HepG2 (cell line): ENCODE data around the gene ACBD6. TPM values are rescaled to one million over a fixed set of nuclear protein-coding genes. Genes with fewer than 3 reads are reported as not detected.

Source experiments
- ATAC-seq: fragments of 200-7000 bp; cut with Tn5 transposase; 3 replicates; pipeline ENCODE4 v1.9.1; 2020; ENCODE audit warnings: mild to moderate bottlenecking, moderate library complexity
- BruUV-seq: library from RNA; stranded (reverse); fragments of 400-500 nt; replicated peaks from 2 replicates; lab custom pipeline; 2021; lab: Mats Ljungman, UMichigan
- CTCF ChIA-PET: fragments of 300-600 bp; formaldehyde crosslinking; extraction: SDS; loops from one replicate; lab custom pipeline; 2021; ENCODE audit warnings: low total read pairs, inconsistent platforms, low intra/inter-chr PET ratio; lab: Yijun Ruan, JAX
- POLR2A ChIA-PET: fragments of 350-600 bp; sonication (Branson Sonifier 250); formaldehyde crosslinking; loops from one replicate; lab custom pipeline; 2020; ENCODE audit warnings: antibody characterized with exemption, inconsistent platforms; lab: Yijun Ruan, JAX
- DNase-seq: peaks from one replicate; pipeline ENCODE4 v3.0.0-alpha.2; 2015; ENCODE audit warnings: low spot score
- FAIRE-seq: peaks from 3 replicates; lab custom pipeline; 2011; peaks lifted over from hg19 to GRCh38; lab: Jason Lieb, UNC
- H2AFZ ChIP-seq: one replicate; pipeline ENCODE4 v1.6.1; 2011; ENCODE audit warnings: low read length, inconsistent platforms
- H3K27ac ChIP-seq: fragments of 300-600 bp; 3 replicates; pipeline ENCODE4 v1.8.0; 2011; ENCODE audit warnings: mixed run types, mild to moderate bottlenecking, mixed read lengths, low read length, inconsistent platforms; ENCODE audit not compliant: insufficient read depth; ENCODE audit errors: extremely low read length
- H3K27me3 ChIP-seq, 2 experiments: fragments of 200-600 bp in 1 of 2; 2 replicates in 1 of 2; 3 replicates in 1 of 2; pipeline versions ENCODE4 v1.6.0 to v1.8.0; 2011; ENCODE audit warnings: low read length in 2 of 2, mild to moderate bottlenecking in 2 of 2, moderate library complexity in 2 of 2, inconsistent platforms in 1 of 2; ENCODE audit not compliant: insufficient read depth in 2 of 2, control insufficient read depth in 1 of 2
- H3K36me3 ChIP-seq, 2 experiments: fragments of 200-600 bp in 1 of 2; replicated peaks in 1 of 2; 2 replicates in 1 of 2; 3 replicates in 1 of 2; pipeline versions ENCODE4 v1.5.1 to v1.8.0; 2011; ENCODE audit warnings: low read length in 2 of 2, inconsistent platforms in 1 of 2; ENCODE audit not compliant: insufficient read depth in 2 of 2, control insufficient read depth in 1 of 2
- H3K4me1 ChIP-seq: 2 replicates; pipeline ENCODE4 v1.5.1; 2012; ENCODE audit warnings: low read length, inconsistent platforms; ENCODE audit not compliant: insufficient read depth
- H3K4me2 ChIP-seq: 2 replicates; pipeline ENCODE4 v1.6.0; 2011; ENCODE audit warnings: low read depth, low read length, inconsistent platforms
- H3K4me3 ChIP-seq, 3 experiments: fragments of 200-600 bp in 1 of 3; sonication (generic), shearing (Covaris generic) in 1 of 3; replicated peaks in 1 of 3; 2 replicates each; pipeline ENCODE4 v1.5.1; 2011 to 2016; ENCODE audit warnings: low read length in 3 of 3, inconsistent platforms in 2 of 3, low read depth in 2 of 3, mild to moderate bottlenecking in 2 of 3, control low read depth in 1 of 3, mixed read lengths in 1 of 3; ENCODE audit not compliant: insufficient read depth in 1 of 3
- H3K79me2 ChIP-seq: one replicate; pipeline ENCODE4 v1.6.1; 2011; ENCODE audit warnings: low read length, inconsistent platforms; ENCODE audit not compliant: insufficient read depth
- H3K9ac ChIP-seq: 2 replicates; pipeline ENCODE4 v1.6.0; 2011; ENCODE audit warnings: mild to moderate bottlenecking, low read depth, low read length, inconsistent platforms; ENCODE audit not compliant: insufficient read depth
- H3K9me3 ChIP-seq: 2 replicates; pipeline ENCODE4 v1.5.1; 2012; ENCODE audit warnings: mild to moderate bottlenecking, low read length
- H4K20me1 ChIP-seq: 2 replicates; pipeline ENCODE4 v1.6.0; 2011; ENCODE audit warnings: inconsistent platforms, mild to moderate bottlenecking, low read length, moderate library complexity; ENCODE audit not compliant: insufficient read depth
- CBX2 ChIP-seq, 2 experiments: fragments of 200-600 bp in 1 of 2; sonication (generic); formaldehyde crosslinking in 1 of 2; IDR thresholded peaks; 2 replicates each; pipeline versions ENCODE4 v1.7.0 to v1.8.1; 2018 to 2022; ENCODE audit warnings: low read depth in 2 of 2, low read length in 1 of 2, mild to moderate bottlenecking in 1 of 2, missing genetic modification reagents in 1 of 2
- CEBPB ChIP-seq: IDR thresholded peaks from 2 replicates; pipeline ENCODE4 v1.6.1; 2011; ENCODE audit warnings: low read depth, low read length, improper control_type of control experiment, borderline replicate concordance
- CEBPG ChIP-seq: IDR thresholded peaks from 2 replicates; pipeline ENCODE4 v1.6.1; 2016
- MTF1 ChIP-seq: sonication (generic); formaldehyde crosslinking; IDR thresholded peaks from 2 replicates; pipeline ENCODE4 v1.5.0; 2020; ENCODE audit warnings: missing genetic modification reagents
- NAIF1 ChIP-seq: sonication (generic); formaldehyde crosslinking; IDR thresholded peaks from 2 replicates; pipeline ENCODE4 v1.5.0; 2020; ENCODE audit warnings: mild to moderate bottlenecking, missing genetic modification reagents, borderline replicate concordance
- NR2F1 ChIP-seq, 2 experiments: fragments of 450-650 bp in 1 of 2; formaldehyde crosslinking in 1 of 2; IDR thresholded peaks; 2 replicates each; pipeline versions ENCODE4 v1.5.0 to v1.6.1; 2016 to 2020; ENCODE audit warnings: mild to moderate bottlenecking in 1 of 2, missing compliant biosample characterization in 1 of 2, missing genetic modification reagents in 1 of 2, moderate library complexity in 1 of 2
- SRSF4 ChIP-seq: fragments of 200-400 bp; formaldehyde crosslinking; IDR thresholded peaks from one replicate; pipeline ENCODE4 v1.6.1; 2018; ENCODE audit warnings: mild to moderate bottlenecking, low read depth, low read length, moderate library complexity; ENCODE audit not compliant: poor library complexity, severe bottlenecking
- TAF15 ChIP-seq: fragments of 200-400 bp; formaldehyde crosslinking; IDR thresholded peaks from one replicate; pipeline ENCODE4 v1.6.1; 2018; ENCODE audit warnings: mild to moderate bottlenecking, low read depth, low read length; ENCODE audit not compliant: poor library complexity, severe bottlenecking
- TGIF2 ChIP-seq: IDR thresholded peaks from 2 replicates; pipeline ENCODE4 v1.6.1; 2016; ENCODE audit warnings: control low read depth, missing compliant biosample characterization
- in situ Hi-C: cut with HindIII; loops from 2 replicates; pipeline ENCODE4 v1.10.0; 2017; ENCODE audit warnings: low pct_unique_long_range_greater_than_20kb; ENCODE audit not compliant: extremely low pct_ligation_motif_present
- intact Hi-C: fragments of 100-400 bp; cut with micrococcal nuclease; formaldehyde crosslinking; loops from one replicate; pipeline ENCODE4 v1.10.0; 2022; ENCODE audit not compliant: unreplicated experiment
- polyA plus RNA-seq, 8 experiments: library from polyadenylated mRNA; depleted of rRNA in 3 of 8; stranded (reverse) in 7 of 8; unstranded in 1 of 8; fragments of >200 nt; fragmentation: Illumina TruSeq in 4 of 8; extraction: Trizol in 4 of 8; gene quantifications; 2 replicates each; pipeline versions ENCODE4 v1.2.1 to v1.2.3, GENCODE V29; 2011 to 2016; ENCODE audit warnings: low read depth in 4 of 8, missing spikeins in 1 of 8, mixed read lengths in 1 of 8; ENCODE audit not compliant: insufficient read depth in 1 of 8
- total RNA-seq, 5 experiments: library from RNA; depleted of rRNA; stranded (reverse); fragments of >200 nt; fragmentation: Illumina TruSeq; extraction: Trizol; gene quantifications; 2 replicates each; pipeline ENCODE4 v1.2.3, GENCODE V29; 2016; ENCODE audit warnings: low read depth in 1 of 5
- TF ChIP-seq, protein P1 (sequence below): sonication (generic); formaldehyde crosslinking; IDR thresholded peaks from 2 replicates; pipeline ENCODE4 v1.4.0; 2020; ENCODE audit warnings: mild to moderate bottlenecking, missing genetic modification reagents
- TF ChIP-seq, protein P2 (sequence below): IDR thresholded peaks from 2 replicates; pipeline ENCODE4 v1.6.1; 2012; ENCODE audit warnings: low read depth, low read length, improper control_type of control experiment

Gene ACBD6
- total and polyA plus RNA-seq, 2 of the 13 experiments (the other 11 are each of a cell fraction or from before 2014, with no cell fraction given), result 33.5 to 47.2 TPM

DNA sequence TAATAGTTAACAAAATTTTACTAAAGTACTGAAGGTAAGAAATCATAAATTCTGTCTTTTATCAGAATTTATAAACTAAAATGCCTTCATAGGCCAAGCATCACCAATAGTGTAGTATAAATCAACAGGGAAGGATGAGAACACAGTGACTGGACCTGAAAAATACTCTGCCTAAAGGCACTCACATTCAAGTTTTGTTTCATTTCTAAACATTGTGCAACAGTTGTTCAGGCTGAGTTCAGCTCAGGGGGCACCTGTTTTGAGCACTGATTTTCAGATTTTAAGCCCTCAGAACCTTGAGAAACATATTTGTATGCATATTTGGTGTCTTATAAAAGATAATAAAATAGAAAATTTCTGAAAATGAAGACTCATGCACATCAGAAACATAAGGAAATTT, 12.4 kb downstream of the ACBD6 start:
- Histone ChIP-seq H3K4me2 (no peak overlapping the region), H3K4me1 (no peaks in the 10 kb centered on the region), H3K36me3 (peaks cover 2 to 29% of the 10 kb centered on the region in 2 experiments), H3K27ac (no peak overlapping the region), H3K27me3 (no peaks in the 10 kb centered on the region), H4K20me1 (no peaks in the 10 kb centered on the region), H3K9ac (no peak overlapping the region), H3K4me3 (no peak overlapping the region), H2AFZ (no peak overlapping the region), H3K9me3 (no peaks in the 10 kb centered on the region), H3K79me2 (no peaks in the 10 kb centered on the region)
- no TSS peak for BruUV-seq
- DNase-seq, result no peak
- ChIA-PET CTCF (no interaction called here), POLR2A (no interaction called here)
- intact Hi-C loops, result no loop called here
- in situ Hi-C loops, result loop anchor here (5.0 kb wide), 1 partner anchor 303 kb away; no protein-coding TSS in a partner anchor
- TF ChIP-seq SRSF4 (no peak), CEBPG (peak; percentile 54; the same call in 1 of the 2 replicates), MTF1 (CRISPR knock-in tag) (no peak), CEBPB (peak; percentile 75), TAF15 (no peak), CBX2 (IDR thresholded peaks at IDR 0.05; ENCODE audit: low read depth, low read length) (no peak), CBX2 (CRISPR knock-in tag; IDR thresholded peaks at IDR 0.05; ENCODE audit: low read depth) (no peak), TGIF2 (CRISPR knock-in tag) (no peak), NR2F1 (CRISPR knock-in tag; IDR thresholded peaks at IDR 0.05) (no peak), NAIF1 (CRISPR knock-in tag) (no peak)
- TF ChIP-seq, protein P1, sequence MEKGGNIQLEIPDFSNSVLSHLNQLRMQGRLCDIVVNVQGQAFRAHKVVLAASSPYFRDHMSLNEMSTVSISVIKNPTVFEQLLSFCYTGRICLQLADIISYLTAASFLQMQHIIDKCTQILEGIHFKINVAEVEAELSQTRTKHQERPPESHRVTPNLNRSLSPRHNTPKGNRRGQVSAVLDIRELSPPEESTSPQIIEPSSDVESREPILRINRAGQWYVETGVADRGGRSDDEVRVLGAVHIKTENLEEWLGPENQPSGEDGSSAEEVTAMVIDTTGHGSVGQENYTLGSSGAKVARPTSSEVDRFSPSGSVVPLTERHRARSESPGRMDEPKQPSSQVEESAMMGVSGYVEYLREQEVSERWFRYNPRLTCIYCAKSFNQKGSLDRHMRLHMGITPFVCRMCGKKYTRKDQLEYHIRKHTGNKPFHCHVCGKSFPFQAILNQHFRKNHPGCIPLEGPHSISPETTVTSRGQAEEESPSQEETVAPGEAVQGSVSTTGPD, result no peak
- TF ChIP-seq, protein P2, sequence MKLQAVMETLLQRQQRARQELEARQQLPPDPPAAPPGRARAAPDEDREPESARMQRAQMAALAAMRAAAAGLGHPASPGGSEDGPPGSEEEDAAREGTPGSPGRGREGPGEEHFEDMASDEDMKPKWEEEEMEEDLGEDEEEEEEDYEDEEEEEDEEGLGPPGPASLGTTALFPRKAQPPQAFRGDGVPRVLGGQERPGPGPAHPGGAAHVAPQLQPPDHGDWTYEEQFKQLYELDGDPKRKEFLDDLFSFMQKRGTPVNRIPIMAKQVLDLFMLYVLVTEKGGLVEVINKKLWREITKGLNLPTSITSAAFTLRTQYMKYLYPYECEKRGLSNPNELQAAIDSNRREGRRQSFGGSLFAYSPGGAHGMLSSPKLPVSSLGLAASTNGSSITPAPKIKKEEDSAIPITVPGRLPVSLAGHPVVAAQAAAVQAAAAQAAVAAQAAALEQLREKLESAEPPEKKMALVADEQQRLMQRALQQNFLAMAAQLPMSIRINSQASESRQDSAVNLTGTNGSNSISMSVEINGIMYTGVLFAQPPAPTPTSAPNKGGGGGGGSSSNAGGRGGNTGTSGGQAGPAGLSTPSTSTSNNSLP, result no peak
- TF ChIP-seq, all 625 proteins: peak for 2
- no peak for FAIRE-seq
- ATAC-seq, result no peak
